HG03135 (cell line): Measurements from ENCODE around the gene GMDS.
A peak's percentile ranks its signal among the peaks of the same experiment; 100 is the strongest.

Experiments
- ATAC-seq: cut with Tn5 transposase; IDR thresholded peaks from one replicate; pipeline ENCODE4 v1.9.1; 2021; ENCODE audit warnings: mild to moderate bottlenecking, moderate library complexity; ENCODE audit not compliant: unreplicated experiment

The GMDS gene

DNA sequence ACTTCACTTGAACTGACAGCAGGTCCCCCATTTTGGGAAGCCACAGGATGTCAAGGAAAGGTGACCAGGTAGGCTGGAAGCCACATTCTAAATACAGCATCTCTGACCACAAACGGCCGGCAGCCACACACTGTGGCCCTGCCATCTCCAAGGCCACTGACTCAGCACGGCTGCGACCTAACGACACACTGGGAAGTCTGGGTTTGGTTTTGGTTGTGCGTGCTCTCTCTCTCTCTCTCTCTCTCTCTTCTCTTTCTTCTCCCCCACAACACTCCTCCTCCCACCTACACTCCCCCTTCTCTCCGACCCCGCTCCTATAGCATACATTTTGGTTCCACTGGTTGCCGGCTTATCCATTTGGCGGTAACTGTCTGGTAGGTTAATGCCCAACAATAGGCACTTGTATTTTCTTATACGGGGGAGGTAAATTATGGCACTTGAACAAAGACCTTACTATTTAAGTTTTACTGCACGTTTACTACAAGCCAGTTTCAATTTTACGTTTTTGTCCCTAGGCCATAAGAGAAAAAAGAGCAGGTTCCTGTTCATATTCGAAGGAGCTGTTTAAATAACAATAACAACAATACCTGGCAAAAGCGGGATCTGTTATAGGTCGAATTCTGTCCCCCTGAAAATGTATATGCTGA is 103.6 kb downstream of the GMDS start:
- no peak for ATAC-seq

DNA sequence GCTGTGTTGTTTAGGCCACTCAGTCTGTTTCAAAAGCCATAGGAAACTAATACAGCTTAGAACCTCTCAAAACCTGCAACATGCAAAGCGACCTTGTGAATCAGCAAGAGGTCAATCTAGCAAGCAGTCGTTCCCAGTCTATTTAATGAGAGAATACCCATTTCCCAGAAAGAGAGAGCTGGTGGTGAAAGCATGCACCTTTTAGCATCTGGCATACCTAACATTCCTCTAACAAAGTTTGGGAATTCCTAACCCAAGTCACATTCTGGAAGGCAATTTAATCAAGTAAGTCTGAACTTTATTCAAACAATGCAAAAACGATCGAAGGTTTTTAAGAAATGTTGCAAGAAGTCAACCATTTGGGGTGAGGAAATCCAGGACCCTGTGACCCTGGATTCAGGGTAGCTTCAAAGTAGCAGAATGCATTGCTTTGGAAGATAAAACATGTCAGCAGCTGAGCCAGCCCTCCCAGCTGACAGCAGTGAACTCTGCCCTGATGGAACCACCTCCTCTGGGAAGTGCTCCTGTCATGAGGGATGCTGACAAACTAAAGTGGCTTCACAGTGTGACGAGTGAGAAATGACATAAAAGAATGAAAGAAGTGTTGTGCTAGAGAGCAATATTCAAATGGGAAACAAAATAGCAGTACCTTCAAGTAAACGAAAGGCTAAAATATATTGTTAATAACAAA is 104.8 kb downstream of the GMDS start:
- no peak for ATAC-seq

DNA sequence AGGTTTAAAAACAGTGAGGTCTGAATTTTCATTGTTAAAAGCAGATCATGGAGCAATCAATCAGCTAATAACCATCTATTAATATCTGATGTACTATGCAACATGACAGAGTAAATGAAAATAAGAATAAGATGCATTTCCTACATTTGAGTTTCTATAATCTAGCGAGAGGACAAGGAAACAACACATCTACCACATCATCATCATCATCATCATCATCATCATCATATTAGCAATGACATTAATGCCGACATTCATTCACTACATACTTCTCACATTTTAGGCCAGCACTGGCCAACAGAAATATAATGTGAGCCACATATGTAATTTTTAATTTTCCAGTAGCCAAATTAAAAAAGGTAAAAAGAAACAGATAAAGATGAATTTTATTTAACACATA is 110.0 kb downstream of the GMDS start:
- ATAC-seq, result no peak

DNA sequence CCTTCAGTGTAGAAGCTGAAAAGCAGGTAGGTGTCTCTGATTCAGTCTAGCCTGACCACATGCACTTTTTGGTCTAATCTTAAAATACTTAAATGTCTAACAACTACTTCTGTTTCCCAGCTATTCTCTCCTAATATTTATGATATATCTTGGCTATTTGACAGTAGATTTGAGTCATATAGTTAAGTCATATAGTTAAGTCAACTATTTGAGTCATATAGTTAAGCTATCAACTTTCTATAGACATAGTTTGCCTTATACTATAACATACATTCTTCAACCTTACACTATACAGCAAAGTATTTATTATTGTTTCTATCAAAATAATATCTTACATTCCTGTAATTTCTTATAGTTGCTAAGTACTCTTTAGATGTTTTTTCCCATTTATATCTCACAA is 110.9 kb downstream of the GMDS start:
- ATAC-seq, result no peak

DNA sequence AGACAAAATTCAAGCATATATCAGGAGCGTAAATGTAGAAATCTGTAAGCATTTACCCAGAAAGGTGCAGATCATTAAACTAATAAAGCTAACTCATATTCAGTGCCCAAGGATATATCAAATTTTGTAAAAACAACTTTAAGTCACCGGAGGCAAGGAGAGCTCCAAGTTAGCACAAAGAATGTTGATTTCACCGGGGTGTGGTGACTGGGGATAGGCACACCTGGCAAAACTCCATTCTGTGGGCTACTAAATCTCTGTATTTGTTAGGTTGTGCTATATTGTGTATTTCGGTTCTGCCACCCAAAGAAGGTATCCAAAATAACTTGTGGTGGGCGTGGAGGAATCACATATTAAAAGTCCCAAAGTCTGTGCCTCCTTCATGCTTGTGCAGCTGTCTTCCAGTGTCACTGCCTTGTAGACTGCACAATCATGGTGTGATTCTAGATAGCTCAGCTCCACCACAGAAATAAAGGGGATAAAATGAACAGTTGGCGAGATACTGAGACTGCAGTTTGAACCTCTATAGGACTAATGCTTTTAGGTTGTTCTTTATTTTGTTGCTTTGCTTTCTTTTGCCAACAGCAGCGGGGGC is 111.6 kb downstream of the GMDS start:
- ATAC-seq, result no peak

DNA sequence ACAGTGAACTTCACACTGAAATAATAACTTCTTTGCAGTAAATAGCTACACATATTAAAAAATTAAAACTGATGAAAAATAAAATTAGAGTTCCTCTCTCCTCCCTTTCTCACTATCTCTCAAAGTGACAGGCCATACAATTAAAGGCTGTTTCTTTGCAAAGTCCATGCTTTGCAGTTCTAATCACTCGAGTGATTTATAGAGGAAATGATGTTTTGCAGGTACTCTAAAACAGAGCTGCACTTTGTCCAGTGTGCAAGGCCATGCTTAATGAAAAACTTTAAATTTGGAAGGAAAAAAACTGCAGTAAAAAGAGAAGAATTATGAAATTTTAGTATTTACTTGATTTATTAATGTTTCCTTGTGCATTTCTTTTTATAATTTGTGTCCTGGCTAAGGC is 112.5 kb downstream of the GMDS start:
- no peak for ATAC-seq

DNA sequence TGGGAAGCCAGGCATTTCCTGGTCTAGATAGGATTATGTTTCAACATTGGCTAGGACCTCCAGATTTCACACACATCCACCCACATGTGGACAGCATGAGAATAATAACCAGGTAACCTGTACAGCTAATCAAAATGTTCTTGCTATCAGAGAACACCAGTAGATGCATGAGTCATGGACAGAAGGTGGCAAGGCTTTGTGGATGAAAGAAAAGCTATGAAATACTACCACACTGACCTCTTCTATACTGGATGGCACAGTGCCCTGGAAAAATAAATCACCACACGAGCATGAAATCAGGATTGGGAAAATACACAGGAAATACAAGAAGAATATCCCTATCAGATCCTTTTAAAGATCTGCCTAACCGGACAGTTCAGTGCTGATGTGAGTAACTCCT is 113.0 kb downstream of the GMDS start:
- no peak for ATAC-seq

DNA sequence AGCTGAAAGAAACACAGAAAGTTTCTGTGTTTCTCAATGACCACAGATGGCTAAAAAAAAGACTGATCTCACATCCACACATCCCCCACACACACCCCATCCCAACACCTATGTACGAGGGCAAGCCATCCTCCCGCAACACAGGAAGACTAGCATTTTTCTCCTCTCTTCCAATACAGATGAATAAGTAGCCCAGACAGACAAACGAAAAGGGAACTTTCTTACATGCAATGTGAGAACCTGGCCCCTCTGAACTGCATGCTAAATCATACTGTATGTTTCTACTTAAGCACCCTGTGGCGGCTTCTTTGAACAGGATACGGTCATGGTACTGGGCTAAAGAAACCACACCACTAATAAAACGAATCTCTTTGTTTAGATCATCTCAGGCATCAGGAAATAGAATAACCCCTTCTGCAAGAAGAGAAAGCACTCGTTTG is 116.2 kb downstream of the GMDS start:
- ATAC-seq, result peak; percentile 74

DNA sequence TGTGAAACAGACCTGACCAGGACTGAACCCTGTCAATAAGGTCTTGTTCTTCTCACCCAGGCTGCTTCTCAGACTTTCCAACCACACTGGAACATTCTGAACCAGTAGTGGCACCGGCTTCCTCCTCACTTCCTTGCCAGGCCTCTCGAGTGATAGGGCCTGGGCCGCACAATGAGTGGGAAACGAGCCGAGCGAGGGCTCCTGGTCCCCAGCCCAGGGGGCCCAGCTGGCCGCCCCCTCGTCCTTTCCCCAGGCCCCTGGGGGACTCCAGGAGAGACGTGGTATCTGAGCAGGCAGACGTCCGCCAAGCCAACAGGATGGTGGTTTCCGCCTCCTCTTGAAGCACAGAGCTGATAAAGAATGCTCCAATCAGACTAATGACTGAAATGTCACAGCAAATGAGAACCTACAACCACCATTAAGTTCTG is 117.9 kb downstream of the GMDS start:
- ATAC-seq, result peak; percentile 45

DNA sequence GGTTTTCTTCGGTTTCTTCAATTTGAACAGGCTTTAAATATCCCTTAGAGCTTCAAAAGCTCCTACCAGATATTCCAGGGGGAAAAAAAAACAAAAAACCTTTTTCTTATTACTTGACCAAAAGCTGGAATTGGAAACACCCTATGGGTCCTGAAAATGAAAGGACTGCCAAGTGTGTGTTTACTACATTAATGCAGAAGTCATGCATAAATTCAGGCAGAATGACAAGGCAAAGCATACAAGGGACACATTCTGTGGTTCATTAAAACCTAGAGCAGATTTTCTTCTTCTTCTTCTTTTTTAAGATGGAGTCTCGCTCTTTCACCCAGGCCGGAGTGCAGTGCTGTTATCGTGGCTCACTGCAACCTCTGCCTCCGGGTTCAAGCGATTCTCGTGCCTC is 119.1 kb downstream of the GMDS start:
- no peak for ATAC-seq

DNA sequence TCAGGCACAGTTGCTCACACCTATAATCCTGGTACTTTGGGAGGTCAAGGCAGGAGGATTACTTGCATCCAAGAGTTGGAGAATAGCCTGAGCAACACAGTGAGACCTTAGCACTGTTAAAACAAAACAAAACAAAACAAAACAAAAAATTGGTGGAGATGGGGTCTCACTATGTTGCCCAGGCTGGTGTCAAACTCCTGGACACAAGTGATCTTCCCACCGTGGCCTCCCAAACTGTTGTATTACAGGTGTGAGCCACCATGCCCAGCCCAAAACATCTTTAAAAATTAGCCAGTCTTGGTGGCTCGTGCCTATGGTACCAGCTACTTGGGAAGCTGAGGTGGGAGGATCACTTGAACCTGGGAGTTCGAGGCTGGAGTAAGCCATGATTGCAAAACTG is 120.2 kb downstream of the GMDS start:
- ATAC-seq, result no peak

DNA sequence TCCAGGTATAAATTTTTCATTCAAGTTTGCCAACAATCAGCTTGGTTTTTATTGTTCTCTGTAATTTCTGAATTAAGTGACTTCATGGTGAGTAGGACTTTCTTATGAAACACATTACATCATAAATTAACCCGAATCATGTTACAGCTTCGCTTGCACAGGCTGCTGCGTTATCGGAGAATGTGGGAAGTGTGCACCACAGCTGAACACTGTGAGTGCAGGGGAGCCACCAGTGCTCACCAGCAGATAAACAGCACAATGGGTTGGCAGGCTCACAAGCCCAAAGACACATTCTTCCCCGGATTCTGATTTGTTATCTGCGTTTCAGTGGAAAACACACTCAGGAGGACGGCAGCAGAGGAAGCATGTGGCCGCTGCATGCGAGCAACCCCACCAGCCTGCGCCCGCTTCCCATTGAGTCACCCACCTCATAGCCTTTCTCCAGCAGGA is 121.1 kb downstream of the GMDS start:
- no peak for ATAC-seq

DNA sequence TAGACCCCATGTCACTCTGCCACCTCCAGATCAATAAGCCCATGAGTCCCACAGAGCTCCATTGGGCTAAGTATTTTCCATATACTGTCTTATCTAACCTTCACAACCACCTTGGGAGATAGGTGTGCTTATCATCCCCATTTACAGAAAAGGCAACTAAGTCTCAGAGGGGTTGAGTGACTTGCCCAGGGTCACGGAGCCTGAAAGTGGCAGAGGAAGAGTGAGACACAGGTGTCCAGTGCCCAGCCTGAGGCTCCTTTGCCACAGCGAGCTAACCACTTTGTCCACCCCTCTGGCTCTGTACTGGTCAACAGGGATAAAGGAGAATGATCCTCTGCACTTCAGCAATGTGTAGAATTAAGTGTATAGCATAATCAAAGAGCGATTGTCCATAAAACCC is 124.5 kb downstream of the GMDS start:
- ATAC-seq, result no peak

DNA sequence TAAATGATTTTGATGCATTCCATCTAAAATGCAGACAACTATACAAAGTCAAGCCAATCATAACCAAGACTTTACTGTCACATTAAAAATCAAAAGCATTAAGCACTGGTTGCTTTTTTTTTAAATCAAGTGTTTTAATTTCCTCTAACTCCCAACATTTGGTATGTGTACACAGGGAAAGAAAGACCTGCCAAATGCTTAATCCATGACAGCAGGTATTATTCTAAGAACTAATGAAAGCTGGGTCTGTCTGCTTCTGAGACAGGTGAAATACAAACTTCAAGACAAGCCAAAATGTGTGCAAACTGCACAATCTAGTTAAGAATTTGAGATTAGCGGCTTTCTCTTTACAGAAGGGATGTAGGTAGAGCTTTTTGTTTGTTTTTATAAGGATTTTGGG is 126.1 kb downstream of the GMDS start:
- no peak for ATAC-seq

DNA sequence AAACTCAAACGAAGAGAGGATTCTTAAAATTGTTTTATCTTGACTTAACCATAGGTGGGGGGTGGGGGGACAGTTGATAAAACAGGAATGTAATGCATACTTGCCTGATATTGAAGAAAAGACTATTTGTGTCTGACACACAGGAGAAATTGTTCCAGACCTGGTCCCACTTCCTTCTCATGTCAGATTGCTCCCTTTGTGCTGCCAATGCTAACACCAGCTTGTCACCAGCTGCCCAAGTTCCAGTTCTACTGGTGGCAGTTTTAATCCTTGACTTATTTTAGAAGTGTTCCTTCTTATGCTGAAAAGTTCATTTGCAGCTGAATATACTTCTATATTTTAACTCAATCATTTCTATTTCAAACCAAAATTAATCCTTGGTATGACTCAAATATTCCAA is 127.3 kb downstream of the GMDS start:
- ATAC-seq, result no peak

DNA sequence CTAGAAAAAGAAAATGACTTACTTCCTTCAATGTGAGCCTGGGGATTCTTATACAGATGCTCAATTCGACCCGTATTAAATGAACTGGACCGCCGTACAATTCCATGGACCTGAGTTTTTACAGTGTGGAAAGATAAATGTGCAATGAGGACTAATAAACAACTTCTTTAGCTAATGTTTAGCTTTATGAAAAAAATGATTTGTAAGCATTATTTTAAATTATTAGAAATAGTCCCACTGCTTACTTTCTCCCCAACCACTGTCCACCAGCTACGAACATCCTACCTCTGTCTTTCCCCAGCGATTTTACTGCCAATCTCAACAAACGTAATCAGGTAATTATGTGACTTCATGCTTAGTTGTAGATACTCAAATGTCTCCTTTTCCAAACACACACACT is 128.0 kb downstream of the GMDS start:
- no peak for ATAC-seq

DNA sequence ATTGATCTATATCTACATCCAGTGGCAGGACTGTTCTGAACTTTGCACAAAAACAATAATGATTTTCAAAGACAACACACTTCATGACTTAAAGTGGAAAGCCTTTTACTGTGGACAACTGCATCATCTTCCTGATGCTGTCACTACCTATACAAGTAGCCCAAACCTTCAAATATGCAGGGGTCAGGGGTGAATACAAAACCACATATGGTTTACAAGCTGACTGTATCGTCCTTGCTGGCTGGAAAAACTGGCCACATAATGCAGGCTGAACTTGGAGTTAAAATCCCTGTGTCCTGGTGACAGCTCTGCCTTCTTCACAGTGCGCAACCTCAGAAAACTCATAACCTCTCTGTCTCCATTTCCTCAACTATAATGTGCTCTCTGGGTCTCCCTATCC is 128.9 kb downstream of the GMDS start:
- no peak for ATAC-seq

DNA sequence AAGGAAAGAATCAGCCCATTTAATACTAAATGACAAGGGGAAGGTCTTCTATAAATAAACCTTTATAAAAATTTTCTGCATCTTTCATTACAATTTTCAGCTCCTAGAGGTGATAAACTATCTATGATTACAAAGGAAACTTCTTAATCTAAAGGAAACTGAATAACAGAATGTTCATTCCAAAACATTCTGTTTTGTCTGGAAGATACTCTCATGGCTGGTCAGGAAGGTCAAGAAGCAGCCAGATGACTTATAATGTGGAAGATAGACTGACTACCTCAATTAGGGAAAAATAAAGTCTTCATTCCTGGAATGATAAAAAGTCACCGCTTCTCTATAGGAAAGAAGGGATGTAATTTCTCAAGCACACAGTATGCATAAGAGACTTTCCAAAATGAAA is 131.3 kb downstream of the GMDS start:
- no peak for ATAC-seq

DNA sequence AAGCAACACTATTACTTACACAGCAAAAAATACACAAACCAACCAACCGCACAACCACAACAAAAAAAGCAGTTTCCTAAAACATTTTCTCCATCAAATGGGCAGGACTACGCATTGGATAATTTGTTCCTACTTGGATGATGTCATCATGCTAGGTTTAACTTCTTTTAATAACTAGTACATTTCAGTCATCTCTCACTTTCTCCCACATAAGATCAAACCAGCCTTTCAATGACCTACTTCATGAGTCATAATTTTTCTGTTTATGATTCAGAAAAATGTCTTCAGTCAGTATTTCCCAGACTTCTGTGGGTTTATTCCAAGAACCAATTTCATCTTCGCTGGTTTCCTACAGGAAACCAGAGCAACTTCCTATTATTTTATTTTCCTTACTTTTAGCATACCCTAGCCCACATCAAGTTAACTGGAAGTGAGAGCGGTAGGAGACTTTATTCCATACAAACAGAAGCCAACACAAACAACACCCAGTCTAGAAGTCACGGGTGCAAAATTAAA is 134.2 kb downstream of the GMDS start:
- ATAC-seq, result no peak

DNA sequence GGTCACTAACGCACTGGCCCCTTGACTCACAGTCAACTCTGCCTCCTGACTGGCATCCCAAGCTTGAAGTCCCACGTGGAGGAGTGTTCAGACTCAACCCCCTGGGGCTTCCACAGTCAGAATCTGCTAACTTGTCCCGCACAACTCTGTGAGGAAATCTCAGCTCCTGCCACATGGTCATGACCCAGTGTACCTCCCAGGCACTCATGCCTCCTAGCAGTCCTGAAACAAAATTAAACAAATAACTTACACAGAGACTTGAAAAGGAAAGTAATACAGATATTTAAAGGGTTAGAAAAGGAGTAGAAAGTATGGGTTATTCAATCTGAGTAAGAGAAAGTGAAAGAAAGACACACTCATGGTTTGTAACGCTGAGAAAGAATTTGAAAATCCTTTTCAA is 134.9 kb downstream of the GMDS start:
- ATAC-seq, result peak; percentile 59

DNA sequence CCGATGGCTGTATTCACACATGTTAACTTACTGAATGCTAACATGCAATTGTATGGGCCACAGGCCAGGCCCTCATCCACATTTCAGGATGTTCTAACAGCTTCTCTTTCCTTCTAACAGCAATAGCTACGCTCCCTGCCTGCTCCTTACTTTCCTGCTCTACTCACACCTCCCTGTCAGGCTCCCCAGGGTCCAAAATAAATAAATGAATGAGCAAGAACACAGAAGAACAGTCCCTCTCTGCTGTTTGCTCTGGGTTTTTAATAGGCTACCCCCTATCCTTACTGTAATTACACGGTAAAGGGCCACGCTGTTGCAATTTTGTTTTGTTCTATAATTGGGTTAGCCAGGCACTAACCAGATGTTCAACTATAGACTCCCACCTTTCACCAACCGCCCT is 135.6 kb downstream of the GMDS start:
- ATAC-seq, result no peak

DNA sequence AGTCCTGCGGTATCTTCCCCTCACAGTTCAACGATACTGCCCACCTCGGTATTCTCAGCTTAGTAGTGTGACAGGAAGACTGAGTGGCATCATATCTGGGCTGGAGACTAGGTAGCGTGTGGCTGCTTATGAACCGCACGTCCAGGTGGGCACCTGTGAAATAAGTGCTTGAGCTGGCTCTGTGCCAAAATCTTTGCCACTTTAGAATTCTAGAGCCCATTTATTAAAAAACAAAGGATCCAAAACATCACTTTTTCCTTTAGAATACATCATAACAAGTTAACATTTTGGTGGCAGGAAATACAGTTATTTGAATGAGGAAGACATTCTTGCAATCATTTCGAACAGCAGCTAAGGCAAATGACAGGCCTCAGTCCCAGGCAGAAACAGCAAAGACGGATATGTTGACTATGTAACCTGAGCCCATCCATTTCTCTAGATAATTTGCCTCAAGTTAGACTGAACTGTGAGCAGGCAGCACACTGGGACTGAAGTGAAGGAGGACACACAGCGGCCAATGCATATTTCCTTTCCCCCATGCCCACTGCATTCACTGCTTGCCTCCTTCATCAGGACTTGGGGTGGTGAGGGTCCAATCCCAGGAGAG is 136.6 kb downstream of the GMDS start:
- no peak for ATAC-seq
